Measurements from ENCODE around the gene PCDHA3. TPM values are rescaled to one million over a fixed set of nuclear protein-coding genes. Genes with fewer than 3 reads are reported as not detected.
"Not testable (repeated sequence)": the region's sequence is repeated elsewhere in the genome, so short reads cannot be mapped to it uniquely, and the experiment has no call there.

Gene PCDHA3
- total RNA-seq, 1 experiment from 2014 or later: not detected

- Histone ChIP-seq H3K27ac (no peak overlapping the region), H3K36me3 (ENCODE audit: low read depth) (no peaks in the 10 kb centered on the region), H3K79me2 (ENCODE audit: low read depth) (no peaks in the 10 kb centered on the region), H3F3A (ENCODE audit: insufficient read depth, low read depth) (no peaks in the 10 kb centered on the region), H2AFZ (no peak overlapping the region), H3K27me3 (ENCODE audit: insufficient read depth, low read depth) (no peaks in the 10 kb centered on the region), H3K9me2 (ENCODE audit: insufficient read depth) (no peaks in the 10 kb centered on the region), H4K20me1 (ENCODE audit: insufficient read depth) (no peaks in the 10 kb centered on the region), H3K4me3 (no peak overlapping the region), H3K4me1 (replicated peaks; ENCODE audit: insufficient read depth) (no peaks in the 10 kb centered on the region), H3K4me2 (no peak overlapping the region), H3K9me3 (ENCODE audit: insufficient read depth, low read depth) (no peaks in the 10 kb centered on the region; the same call in 1 of the 2 replicates)
- POLR2A ChIA-PET (ENCODE audit: unreplicated experiment): no interaction called here
- TF ChIP-seq EZH2 (IDR thresholded peaks at IDR 0.05; ENCODE audit: low read depth): no peak
- no peak for TF ChIP-seq CTCF (conservative IDR thresholded peaks at IDR 0.05)
- CTCF ChIA-PET: no interaction called here
- no TSS peak for BruUV-seq (replicated peaks)
- intact Hi-C loops (cut with micrococcal nuclease; ENCODE audit: unreplicated experiment): no loop called here
- no peak for DNase-seq
These were observed 22.6 kb downstream of the PCDHA3 start for GRCh38 chr5:140823475-140823874.

- no peak within 1 kb of the TSS for H3K4me2 ChIP-seq
- no peak for DNase-seq
- H3K4me1 ChIP-seq (replicated peaks; ENCODE audit: insufficient read depth): no peaks in the 10 kb centered on the region
- H3K27ac ChIP-seq: no peak within 1 kb of the TSS
- intact Hi-C loops (cut with micrococcal nuclease; ENCODE audit: unreplicated experiment): no loop called here
- H4K20me1 ChIP-seq (ENCODE audit: insufficient read depth): no peaks in the 10 kb centered on the region
- H2AFZ ChIP-seq: no peak within 1 kb of the TSS
- H3K27me3 ChIP-seq (ENCODE audit: insufficient read depth, low read depth): no peaks in the 10 kb centered on the region
- H3K4me3 ChIP-seq: no peak within 1 kb of the TSS
- H3K79me2 ChIP-seq (ENCODE audit: low read depth): no peaks in the 10 kb centered on the region
- ChIA-PET POLR2A (ENCODE audit: unreplicated experiment) (no interaction called here), CTCF (interaction anchor here (1.0 kb wide), 1 partner anchor 14 kb away, joined by 3 read pairs; no protein-coding TSS in a partner anchor)
- no peaks in the 10 kb centered on the region for H3F3A ChIP-seq (ENCODE audit: insufficient read depth, low read depth)
- no peaks in the 10 kb centered on the region for H3K36me3 ChIP-seq (ENCODE audit: low read depth)
- BruUV-seq (replicated peaks): no TSS peak
- H3K9me2 ChIP-seq (ENCODE audit: insufficient read depth): no peaks in the 10 kb centered on the region
- no peak for TF ChIP-seq CTCF (conservative IDR thresholded peaks at IDR 0.05)
- no peak for TF ChIP-seq EZH2 (IDR thresholded peaks at IDR 0.05; ENCODE audit: low read depth)
- H3K9me3 ChIP-seq (ENCODE audit: insufficient read depth, low read depth): no peaks in the 10 kb centered on the region; the same call in 1 of the 2 replicates
These were observed 27.0 kb downstream of the PCDHA3 start, which contains the start of gene PCDHA6 for GRCh38 chr5:140827704-140828361. Gene PCDHA6 (plus strand): TSS chr5:140827960. CDS start chr5:140828092, 132 bp downstream.

GRCh38 chr5:140828362-140828737 lies 27.5 kb downstream of the PCDHA3 start:
- POLR2A ChIA-PET (ENCODE audit: unreplicated experiment): no interaction called here
- H3K79me2 ChIP-seq (ENCODE audit: low read depth): no peaks in the 10 kb centered on the region
- DNase-seq: no peak
- intact Hi-C loops (cut with micrococcal nuclease; ENCODE audit: unreplicated experiment): no loop called here
- BruUV-seq (replicated peaks): no TSS peak
- no peaks in the 10 kb centered on the region for H3F3A ChIP-seq (ENCODE audit: insufficient read depth, low read depth)
- no peak overlapping the region for H3K27ac ChIP-seq
- no peaks in the 10 kb centered on the region for H3K27me3 ChIP-seq (ENCODE audit: insufficient read depth, low read depth)
- no peaks in the 10 kb centered on the region; the same call in 1 of the 2 replicates for H3K9me3 ChIP-seq (ENCODE audit: insufficient read depth, low read depth)
- no peak overlapping the region for H3K4me2 ChIP-seq
- no peak overlapping the region for H2AFZ ChIP-seq
- no peak overlapping the region for H3K4me3 ChIP-seq
- no peaks in the 10 kb centered on the region for H3K36me3 ChIP-seq (ENCODE audit: low read depth)
- no peaks in the 10 kb centered on the region for H3K4me1 ChIP-seq (replicated peaks; ENCODE audit: insufficient read depth)
- H4K20me1 ChIP-seq (ENCODE audit: insufficient read depth): no peaks in the 10 kb centered on the region
- CTCF ChIA-PET: interaction anchor here (1.0 kb wide), 1 partner anchor 13 kb away, joined by 3 read pairs; no protein-coding TSS in a partner anchor
- no peaks in the 10 kb centered on the region for H3K9me2 ChIP-seq (ENCODE audit: insufficient read depth)
- TF ChIP-seq CTCF (conservative IDR thresholded peaks at IDR 0.05) (no peak), EZH2 (IDR thresholded peaks at IDR 0.05; ENCODE audit: low read depth) (no peak)

GRCh38 chr5:140829511-140830501 lies 28.9 kb downstream of the PCDHA3 start:
- H3F3A ChIP-seq (ENCODE audit: insufficient read depth, low read depth); intact Hi-C loops (cut with micrococcal nuclease; ENCODE audit: unreplicated experiment); POLR2A ChIA-PET (ENCODE audit: unreplicated experiment); H3K79me2 ChIP-seq (ENCODE audit: low read depth); H3K4me2 ChIP-seq; H2AFZ ChIP-seq; H3K9me2 ChIP-seq (ENCODE audit: insufficient read depth); H3K27ac ChIP-seq; H3K27me3 ChIP-seq (ENCODE audit: insufficient read depth, low read depth); DNase-seq; H3K36me3 ChIP-seq (ENCODE audit: low read depth); H3K4me1 ChIP-seq (replicated peaks; ENCODE audit: insufficient read depth); H4K20me1 ChIP-seq (ENCODE audit: insufficient read depth); H3K4me3 ChIP-seq; BruUV-seq (replicated peaks); CTCF ChIA-PET; H3K9me3 ChIP-seq (ENCODE audit: insufficient read depth, low read depth): not testable (repeated sequence)
